Putamen (tissue), 1 donor: Measurements from ENCODE around the gene IL17RD.

ENCODE experiments used
- DNase-seq: peaks from one replicate; pipeline ENCODE4 v3.0.0-alpha.2; 2016; ENCODE audit warnings: low spot score

IL17RD gene

GRCh38 chr3:57065588-57065987 lies 99.6 kb downstream of the IL17RD start:
- no peak for DNase-seq

GRCh38 chr3:57064572-57064971 lies 100.6 kb downstream of the IL17RD start:
- no peak for DNase-seq

- DNase-seq = no peak
Observed at GRCh38 chr3:57064001-57064400, 101.2 kb downstream of the IL17RD start.

DNA sequence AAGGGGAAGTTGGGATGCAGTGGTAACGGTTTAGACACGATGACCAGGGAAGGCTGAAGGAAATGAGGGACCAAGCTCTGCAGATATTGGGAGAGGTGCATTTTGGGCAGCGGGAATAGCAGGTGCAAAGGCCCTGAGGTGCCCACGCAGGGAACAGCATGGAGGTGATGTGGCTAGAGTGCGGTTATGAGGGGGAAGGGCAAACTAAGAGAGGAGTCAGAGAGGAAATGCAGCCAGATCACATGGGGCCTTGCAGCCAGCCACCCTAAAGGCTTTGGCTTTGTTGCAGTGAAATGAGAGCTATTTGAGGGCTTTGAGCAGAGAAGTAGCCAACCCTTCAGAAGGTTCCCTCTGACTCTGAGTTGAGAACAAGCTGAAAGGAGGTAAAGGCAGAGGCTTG lies 102.1 kb downstream of the IL17RD start:
- DNase-seq = no peak

DNA sequence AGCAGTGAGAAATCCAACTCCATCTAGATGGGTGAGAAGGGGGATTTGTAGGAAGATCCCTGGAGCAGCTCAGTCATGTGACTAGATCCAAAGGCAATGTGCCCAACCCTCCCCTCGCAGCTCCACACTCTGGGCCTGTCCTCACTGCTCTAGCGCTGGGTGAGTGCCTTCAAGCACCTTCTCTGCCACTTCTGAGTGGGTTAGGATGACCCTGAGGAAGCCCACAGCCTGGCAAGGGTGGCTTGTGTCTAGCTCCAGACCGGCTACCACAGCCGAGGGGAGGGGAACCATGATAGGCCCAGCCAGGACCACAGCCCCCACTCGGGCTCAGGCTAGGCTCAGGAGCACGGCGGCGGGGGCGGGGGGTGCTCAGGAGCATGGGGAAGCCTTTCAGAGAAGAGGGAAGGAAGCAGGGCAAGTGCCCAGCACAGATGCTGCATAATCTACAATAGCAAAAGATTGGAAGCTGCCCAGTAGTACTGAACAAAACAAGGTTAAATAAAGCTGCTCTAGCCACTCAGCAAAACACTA lies 103.0 kb downstream of the IL17RD start:
- DNase-seq = no peak

GRCh38 chr3:57061556-57061955 lies 103.6 kb downstream of the IL17RD start:
- DNase-seq = no peak

- peak; percentile 73 for DNase-seq
Observed at GRCh38 chr3:57060089-57060821, 104.9 kb downstream of the IL17RD start, which contains the start of gene SPATA12. TSS of gene SPATA12 (plus strand) at chr3:57060664. CDS start at chr3:57073695, 13,031 bp downstream.

GRCh38 chr3:57059411-57059810 lies 105.7 kb downstream of the IL17RD start:
- no peak for DNase-seq

GRCh38 chr3:57057351-57057750 lies 107.8 kb downstream of the IL17RD start:
- DNase-seq = no peak

DNA sequence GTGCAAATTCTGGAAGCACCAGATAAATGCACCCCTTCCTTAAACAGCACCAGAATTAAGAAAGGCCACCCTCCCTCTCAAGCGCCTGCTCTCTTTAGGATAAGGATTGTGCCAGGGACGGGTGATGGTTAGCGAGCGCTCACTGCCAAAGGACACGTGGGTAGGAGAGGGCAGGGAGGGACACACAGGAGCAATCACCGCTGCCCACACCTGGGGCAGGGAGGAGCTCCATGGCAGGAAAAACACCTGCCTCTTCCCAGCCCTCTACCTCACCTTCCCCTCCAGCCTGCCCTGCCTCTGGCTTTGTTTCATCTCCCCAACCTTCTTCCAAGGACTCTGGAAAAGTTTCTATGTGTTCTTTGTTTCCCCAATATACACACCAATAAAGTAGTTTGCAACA lies 112.0 kb downstream of the IL17RD start:
- no peak for DNase-seq

- DNase-seq = no peak
Observed at GRCh38 chr3:57052662-57053061, 112.5 kb downstream of the IL17RD start.

DNA sequence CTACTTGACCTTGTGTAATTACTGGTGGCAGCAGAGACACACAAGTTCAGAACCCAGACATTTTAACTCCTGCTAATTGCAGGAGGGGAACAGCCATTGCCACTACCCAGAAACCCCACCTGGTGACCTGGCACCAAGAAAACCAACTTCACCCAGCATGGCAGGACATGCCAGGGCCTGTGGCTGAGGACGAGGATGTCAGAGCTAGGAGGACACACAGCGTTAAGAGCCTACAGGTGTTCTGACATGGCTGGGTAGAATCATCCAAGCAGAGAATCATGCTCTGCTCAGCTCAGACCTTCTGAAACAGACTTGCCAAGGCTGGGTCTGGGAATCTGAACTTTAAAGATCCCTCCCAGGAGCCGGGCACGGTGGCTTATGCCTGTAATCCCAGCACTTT lies 116.4 kb downstream of the IL17RD start:
- DNase-seq = no peak

DNA sequence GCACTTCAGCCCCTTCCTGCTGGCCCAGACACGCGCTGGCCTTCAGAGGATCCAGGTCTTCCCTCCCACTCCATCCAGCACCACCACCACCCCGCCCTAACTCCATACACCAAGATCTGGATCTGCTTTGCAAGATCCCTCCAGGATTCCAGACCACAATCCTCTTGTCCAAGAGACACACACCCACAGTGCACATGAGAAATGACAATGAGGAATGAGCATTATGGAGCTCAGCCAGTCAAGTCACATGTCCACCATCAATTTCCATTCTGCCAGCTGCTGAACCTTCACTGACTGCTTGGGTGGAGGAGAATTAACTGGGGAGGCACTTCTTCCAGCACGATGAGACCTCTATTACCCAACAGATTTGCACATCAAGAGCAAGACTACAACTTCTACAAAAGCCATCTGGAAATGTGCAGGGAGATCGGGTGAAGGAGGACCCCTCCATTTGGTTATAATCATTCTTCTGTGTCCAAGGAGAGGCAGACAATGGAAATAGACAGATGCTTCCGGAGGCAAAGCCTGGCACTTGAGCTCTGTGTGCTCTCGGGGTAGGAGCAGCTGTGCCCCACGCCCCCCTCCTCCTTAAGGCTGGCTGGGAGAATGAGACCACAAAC lies 117.0 kb downstream of the IL17RD start:
- peak; percentile 74 for DNase-seq

DNA sequence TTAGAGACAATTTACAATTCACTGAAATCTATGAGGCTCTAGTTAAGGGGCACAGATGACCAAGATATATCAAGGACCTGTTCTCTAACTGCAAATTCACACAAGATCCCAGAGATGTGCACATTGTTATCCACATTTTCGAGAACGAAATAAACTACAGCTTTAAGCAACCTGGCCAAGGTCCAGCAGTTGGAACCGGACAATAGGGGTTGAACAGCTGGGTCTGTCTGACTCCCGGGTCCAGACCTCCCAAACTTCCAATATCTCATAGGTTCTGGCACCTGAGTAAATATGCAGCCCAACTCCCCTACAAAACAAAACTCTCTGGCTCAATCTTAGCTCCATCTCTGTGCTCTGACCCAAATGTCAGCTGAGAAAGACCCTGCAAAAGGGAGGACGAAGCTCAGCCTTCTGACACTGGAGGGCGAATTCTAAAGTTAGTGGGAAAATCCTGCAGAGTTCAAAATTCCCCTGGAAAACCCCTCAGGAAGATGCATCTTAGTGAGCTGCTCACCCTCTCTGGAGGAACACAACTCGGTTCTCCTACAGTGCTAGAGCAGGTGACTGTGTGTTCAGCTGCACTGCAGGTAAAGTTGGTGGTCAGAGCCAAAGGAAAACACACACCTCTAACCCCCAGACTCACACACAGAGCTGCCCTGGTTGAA lies 118.9 kb downstream of the IL17RD start:
- DNase-seq = no peak

GRCh38 chr3:57043518-57043917 lies 121.6 kb downstream of the IL17RD start:
- DNase-seq = no peak

GRCh38 chr3:57041674-57042073 lies 123.5 kb downstream of the IL17RD start:
- DNase-seq = no peak
